Stomach smooth muscle (tissue), 2 donors: ENCODE measurements around the gene DAGLA.

Source experiments
- H3K27ac ChIP-seq: one replicate; pipeline ENCODE4 v1.7.0; 2013; ENCODE audit warnings: mild to moderate bottlenecking, low read length, inconsistent platforms
- H3K27me3 ChIP-seq, 2 donors: one replicate each; pipeline ENCODE4 v1.7.0; 2013; ENCODE audit warnings: low read length in 2 of 2; ENCODE audit not compliant: insufficient read depth in 2 of 2, control insufficient read depth in 1 of 2
- H3K36me3 ChIP-seq, 2 donors: one replicate each; pipeline ENCODE4 v1.7.0; 2013; ENCODE audit warnings: low read length in 2 of 2; ENCODE audit not compliant: control insufficient read depth in 2 of 2, insufficient read depth in 2 of 2
- H3K4me1 ChIP-seq: one replicate; pipeline ENCODE4 v1.7.0; 2013; ENCODE audit warnings: low read length; ENCODE audit not compliant: control insufficient read depth, insufficient read depth
- H3K4me3 ChIP-seq, 2 donors: one replicate each; pipeline ENCODE4 v1.7.0; 2013; ENCODE audit warnings: low read length in 2 of 2
- H3K9ac ChIP-seq, 2 donors: one replicate each; pipeline ENCODE4 v1.7.0; 2013; ENCODE audit warnings: low read length in 2 of 2, mild to moderate bottlenecking in 1 of 2
- H3K9me3 ChIP-seq, 2 donors: one replicate each; pipeline ENCODE4 v1.7.0; 2013; ENCODE audit warnings: low read length in 2 of 2; ENCODE audit not compliant: control insufficient read depth in 2 of 2
- donor health status: healthy.
- donor health status: Pancreatic carcinoma.

Gene DAGLA

GRCh38 chr11:61795459-61795858 lies 115.3 kb downstream of the DAGLA start:
- peaks cover 18% of the 10 kb centered on the region for H3K4me1 ChIP-seq
- no peak overlapping the region for H3K4me3 ChIP-seq
- H3K9me3 ChIP-seq = no peaks in the 10 kb centered on the region
- peaks cover under 1 to 6% of the 10 kb centered on the region in 2 donors for H3K36me3 ChIP-seq
- H3K9ac ChIP-seq = no peak overlapping the region
- no peaks in the 10 kb centered on the region for H3K27me3 ChIP-seq
- no peak overlapping the region for H3K27ac ChIP-seq

DNA sequence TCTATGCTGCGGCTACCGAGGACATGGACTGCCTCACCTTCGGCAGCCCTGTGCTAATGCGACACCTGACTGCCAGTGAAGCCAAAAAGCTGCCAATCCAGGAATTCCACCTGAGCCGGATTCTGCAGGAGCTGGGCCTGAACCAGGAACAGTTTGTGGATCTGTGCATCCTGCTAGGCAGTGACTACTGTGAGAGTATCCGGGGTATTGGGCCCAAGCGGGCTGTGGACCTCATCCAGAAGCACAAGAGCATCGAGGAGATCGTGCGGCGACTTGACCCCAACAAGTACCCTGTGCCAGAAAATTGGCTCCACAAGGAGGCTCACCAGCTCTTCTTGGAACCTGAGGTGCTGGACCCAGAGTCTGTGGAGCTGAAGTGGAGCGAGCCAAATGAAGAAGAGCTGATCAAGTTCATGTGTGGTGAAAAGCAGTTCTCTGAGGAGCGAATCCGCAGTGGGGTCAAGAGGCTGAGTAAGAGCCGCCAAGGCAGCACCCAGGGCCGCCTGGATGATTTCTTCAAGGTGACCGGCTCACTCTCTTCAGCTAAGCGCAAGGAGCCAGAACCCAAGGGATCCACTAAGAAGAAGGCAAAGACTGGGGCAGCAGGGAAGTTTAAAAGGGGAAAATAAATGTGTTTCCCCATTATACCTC lies 115.8 kb downstream of the DAGLA start:
- Histone ChIP-seq H3K9me3 (no peaks in the 10 kb centered on the region), H3K4me3 (no peak overlapping the region), H3K4me1 (peaks cover 18% of the 10 kb centered on the region), H3K27ac (no peak overlapping the region), H3K36me3 (peaks cover 4 to 6% of the 10 kb centered on the region in 2 donors), H3K27me3 (no peaks in the 10 kb centered on the region), H3K9ac (no peak overlapping the region)
